GM18867 (cell line): ENCODE results near the gene MORN3.
"Not testable (repeated sequence)": the region's sequence is repeated elsewhere in the genome, so short reads cannot be mapped to it uniquely, and the experiment has no call there.

ENCODE experiments used
- ATAC-seq: cut with Tn5 transposase; IDR thresholded peaks from one replicate; pipeline ENCODE4 v1.9.1; 2021; ENCODE audit warnings: mild to moderate bottlenecking, moderate library complexity; ENCODE audit not compliant: unreplicated experiment

Gene MORN3

DNA sequence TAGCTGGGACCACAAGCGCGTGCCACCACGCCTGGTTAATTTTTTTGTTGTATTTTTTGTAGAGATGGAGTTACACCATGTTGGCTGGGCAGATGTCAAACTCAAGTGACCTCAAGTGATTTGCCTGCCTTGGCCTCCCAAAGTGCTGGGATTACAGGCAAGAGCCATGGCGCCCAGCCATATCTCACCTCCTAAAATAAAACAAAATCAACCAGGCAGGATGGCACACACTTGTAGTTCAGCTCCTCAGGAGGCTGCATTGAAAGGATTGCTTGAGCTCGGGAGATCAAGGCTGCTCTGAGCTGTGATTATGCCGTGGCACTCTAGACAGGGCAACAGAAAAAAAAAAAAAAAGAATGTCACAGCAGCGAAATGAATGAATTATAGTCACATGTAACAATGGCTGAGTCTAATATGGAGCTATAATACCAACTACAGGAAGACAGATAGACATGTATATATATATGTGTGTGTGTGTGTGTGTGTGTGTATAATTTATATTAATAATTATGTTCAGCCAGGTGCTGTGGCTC, 23.8 kb upstream of the MORN3 start:
- ATAC-seq: no peak

DNA sequence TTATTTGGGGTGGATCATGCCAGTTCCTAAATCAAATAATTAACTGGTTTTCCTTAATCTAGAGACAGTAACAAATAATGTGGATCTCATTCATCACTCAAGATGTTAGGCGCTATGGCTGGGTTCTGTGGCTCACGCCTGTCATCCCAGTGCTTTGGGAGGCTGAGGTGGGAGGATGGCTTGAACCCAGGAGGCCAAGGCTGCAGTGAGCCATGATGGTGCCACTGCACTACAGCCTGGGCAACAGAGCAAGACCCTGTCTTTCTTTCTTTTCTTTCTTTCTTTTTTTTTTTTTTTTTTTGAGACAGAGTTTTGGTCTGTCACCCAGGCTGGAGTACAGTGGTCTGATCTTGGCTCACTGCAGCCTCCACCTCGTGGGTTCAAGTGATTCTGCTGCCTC, 23.3 kb upstream of the MORN3 start:
- ATAC-seq: not testable (repeated sequence)

DNA sequence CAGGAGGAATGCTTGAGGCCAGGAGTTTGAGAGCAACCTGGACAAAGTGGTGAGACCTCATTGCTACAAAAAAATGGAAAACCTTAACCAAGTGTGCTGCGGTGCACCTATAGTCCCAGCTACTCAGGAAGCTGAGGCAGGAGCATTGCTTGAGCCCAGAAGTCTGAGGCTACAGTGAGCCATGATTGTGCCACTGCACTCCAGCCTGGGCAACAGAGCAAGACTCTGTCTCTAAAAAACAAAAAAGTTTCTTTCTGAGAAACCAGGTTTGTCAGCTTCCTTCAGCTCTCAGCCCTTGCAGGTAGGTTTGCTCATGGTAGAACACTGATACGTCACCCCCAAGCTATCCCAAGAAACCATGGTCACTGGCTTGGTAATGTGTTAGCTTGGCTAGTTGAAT, 20.0 kb upstream of the MORN3 start:
- ATAC-seq: no peak

DNA sequence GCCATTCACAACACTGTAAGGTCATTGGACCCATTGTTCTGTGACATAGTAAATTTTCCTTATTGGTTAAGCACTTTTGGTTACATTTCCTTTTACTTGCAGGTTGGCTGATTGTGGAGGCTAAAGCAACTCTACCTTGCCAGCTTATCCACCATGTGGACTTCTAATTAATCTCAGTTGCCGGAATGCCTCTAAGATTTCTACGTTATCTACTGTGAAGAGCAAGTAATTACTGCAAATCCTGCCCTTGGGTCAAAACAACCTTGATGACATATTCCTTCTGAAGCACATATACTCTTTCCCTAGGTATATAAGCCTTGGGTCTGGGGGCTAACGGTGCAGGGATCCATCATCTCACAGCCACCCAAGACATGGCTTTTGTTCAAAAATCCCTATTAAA, 19.5 kb upstream of the MORN3 start:
- no peak for ATAC-seq

DNA sequence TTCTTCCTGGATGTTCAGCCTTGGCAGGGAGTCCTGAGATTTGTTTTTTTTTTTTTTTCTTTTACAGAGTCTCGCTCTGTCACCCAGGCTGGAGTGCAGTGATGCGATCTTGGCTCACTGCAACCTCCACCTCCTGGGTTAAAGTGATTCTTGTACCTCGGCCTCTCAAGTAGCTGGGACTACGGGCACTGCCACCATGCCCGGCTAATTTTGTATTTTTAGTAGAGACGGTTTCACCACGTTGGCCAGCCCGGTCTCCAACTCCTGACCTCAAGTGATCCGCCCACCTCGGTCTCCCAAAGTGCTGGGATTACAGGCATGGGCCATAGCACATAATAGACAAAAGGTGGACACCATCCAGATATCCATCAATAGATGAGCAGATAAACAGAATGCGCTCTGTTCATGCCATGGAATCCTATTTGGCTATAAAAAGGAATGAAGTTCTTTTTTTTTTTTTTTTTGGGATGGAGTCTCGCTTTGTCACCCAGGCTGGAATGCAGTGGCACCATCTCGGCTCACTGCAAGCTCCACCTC, 10.3 kb upstream of the MORN3 start:
- not testable (repeated sequence) for ATAC-seq

DNA sequence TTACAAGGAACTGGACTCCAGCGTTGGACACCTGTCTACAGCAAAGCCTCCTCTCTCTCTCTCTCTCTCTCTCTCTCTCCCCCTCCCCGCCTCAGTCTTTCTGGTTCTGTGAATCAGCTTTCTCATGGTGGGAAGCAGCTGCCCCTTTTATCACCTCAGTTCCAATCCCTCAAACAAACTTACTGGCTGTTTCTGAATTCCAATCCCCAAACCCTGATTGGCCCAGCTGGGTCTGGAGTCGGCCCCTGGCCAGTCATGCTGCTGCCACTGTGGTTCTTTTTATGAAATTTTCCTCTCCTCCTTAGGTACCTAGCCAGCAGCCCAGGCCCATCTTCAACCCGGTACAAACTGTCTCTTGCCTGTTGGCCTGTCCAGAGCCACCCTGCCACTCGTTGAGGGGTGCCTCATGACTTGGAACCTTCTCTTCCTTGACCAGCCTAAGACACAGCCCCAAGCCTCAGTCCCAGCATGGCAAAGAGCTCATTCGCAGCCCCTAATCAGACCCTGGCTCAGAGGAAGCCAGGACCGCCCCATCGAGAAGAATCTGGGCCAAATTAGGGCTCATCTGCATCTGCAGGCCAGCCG, 9.4 kb upstream of the MORN3 start:
- no peak for ATAC-seq

DNA sequence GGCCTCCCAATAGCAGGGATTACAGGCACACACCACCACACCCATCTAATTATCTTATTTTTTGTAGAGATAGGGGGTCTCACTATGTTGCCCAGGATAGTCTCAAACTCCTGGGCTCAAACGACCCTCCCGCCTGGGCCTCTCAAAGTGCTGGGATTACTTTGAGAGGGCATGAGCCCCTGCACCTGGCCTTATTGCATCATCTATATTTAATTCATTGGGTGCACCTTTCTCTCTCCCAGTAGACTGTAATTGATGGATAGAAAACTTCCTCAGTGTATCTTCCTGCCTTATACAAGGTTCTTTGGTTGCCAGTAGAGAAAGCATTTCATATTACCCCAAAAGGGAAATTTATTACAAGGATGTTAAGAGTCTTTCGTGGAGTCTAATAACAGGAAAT, 8.9 kb upstream of the MORN3 start:
- ATAC-seq: no peak

DNA sequence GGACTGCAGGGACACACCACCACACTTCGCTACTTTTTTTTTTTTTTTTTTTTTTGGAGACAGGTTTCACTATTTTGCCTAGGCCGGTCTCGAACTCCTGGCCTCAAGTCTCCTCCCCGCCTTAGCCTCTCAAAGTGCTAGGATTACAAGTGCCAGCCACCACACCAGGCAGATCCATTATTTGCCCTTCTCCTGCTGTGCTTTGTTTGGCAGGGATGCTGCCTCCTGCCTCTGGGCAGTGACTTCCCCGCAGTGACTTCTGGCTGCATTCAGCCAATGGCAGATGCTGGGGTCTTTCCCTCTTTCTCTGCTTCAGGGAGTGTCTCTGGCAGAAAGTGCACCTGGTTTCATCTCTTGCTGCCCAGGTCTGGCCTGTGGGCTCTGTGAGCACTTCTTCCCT, 6.7 kb upstream of the MORN3 start:
- ATAC-seq: no peak

DNA sequence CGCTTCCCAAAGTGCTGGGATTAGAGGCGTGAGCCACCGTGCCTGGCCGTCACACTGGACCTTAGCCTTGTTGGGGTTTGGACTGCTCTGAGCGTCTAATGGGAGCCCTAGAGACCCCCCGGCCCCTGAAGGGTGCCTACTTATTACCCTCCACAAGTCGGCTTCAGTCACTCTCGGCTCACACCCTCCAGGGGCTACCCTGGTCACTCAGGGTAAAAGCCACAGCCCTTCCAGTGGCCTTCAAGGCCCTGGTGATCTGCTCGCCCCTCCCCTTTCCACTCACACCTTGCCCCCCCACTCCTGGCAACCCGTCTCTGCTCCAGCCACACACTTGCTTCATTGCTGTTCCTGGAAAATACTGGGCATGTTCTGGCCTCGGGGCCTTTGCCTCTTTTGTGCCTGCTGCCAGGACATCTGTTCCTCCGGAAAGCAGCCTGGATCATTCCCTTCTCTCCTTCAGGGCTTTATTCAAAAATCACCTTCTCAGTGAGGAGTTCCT, 3.6 kb upstream of the MORN3 start:
- no peak for ATAC-seq

DNA sequence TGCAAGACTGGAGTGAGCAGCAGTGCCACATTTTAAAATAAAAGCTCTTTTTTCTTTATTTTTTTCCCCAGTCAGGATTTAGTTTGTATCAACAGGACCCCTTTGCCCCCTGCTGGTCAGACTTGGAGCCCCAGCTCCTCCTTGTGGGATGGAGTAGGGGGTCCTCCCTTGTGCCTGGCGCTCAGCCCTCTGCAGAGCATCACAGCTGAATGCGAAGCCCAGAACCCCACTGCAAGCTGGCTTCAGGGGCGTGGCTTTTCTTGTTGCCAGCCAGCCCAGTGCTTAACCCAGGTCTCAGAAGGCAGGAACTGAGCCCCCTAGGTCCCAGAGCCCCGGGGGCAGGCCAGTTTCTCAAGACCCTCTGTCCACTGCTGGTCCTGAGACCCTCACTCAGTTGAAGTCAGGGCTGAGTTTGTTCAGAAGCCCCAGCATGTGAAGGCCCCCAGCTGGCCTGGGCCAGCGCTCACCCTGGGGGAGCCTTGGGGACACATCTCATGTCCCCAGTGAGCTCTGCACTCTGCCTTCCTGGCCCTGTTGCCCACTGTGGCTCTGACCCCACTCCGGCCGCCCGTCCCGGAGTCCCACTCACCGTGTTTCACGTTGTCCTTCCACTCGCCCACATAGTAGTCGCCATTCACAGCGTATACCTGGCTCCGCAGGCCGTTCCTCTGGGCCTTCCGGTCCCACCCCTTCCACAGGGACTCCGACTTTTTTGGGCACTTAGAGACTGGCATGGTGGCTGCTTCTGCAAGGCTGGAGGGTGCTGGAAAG, 519 bp downstream of the MORN3 start:
- no peak for ATAC-seq

DNA sequence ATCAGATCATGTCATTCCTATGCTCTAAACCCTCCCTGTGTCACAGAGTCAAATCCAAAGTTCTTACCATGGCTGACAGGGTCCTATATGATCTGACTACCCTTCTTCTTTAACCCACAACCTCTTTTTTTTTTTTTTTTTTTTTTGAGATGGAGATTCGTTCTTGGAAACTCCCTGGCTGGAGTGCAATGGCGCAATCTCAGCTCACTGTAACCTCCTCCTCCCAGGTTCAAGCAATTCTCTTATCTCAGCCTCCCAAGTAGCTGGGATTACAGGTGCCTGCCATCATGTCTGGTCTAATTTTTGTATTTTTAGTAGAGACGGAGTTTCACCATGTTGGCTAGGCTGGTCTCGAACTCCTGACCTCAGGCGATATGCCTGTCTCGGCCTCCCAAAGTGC, 2.6 kb downstream of the MORN3 start:
- not testable (repeated sequence) for ATAC-seq

DNA sequence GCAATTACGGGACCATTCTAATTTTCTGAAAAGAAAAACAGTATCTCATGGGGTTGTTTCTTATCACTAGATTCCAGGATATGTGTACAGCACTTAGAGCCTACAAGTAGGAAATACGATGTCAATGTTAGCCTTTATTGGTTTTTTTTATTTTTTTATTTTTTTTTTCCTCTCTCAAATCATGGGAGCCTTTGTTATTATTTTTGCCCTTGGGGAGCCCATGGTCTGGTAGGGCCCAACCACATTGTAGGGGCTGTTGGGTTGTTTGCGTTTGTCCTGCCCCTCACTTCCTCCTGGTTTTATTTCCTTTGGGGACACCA, 5.9 kb downstream of the MORN3 start:
- no peak for ATAC-seq

DNA sequence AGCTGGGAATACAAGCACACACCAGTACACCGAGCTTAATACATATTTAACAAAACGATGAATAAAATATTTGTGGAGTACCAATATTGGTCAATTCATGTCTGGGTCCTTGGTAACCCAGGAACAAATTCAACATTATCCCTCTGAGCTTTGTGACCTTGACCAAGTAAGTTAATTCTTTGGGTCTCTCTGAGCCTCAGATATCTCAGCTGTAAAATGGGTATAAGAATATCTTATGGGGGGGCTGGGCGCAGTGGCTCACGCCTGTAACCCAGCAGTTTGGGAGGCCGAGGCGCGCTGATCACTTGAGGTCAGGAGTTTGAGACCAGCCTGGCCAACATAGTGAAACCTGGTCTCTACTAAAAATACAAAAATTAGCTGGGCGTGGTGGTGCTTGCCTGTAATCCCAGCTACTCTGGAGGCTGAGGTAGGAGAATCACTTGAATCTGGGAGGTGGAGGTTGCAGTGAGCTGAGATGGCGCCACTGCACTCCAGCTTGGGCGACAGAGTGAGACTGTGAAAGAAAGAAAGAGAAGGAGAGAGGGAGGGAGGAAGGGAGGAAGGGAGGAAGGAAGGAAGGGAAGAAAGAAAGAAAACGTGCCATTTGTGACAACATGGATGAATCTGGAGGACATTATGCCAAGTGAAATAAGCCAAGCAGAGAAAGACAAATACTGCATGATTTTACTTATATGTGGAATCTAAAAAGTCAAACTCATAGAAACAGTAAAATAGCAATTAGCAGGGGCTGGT, 7.9 kb downstream of the MORN3 start:
- ATAC-seq: not testable (repeated sequence)

DNA sequence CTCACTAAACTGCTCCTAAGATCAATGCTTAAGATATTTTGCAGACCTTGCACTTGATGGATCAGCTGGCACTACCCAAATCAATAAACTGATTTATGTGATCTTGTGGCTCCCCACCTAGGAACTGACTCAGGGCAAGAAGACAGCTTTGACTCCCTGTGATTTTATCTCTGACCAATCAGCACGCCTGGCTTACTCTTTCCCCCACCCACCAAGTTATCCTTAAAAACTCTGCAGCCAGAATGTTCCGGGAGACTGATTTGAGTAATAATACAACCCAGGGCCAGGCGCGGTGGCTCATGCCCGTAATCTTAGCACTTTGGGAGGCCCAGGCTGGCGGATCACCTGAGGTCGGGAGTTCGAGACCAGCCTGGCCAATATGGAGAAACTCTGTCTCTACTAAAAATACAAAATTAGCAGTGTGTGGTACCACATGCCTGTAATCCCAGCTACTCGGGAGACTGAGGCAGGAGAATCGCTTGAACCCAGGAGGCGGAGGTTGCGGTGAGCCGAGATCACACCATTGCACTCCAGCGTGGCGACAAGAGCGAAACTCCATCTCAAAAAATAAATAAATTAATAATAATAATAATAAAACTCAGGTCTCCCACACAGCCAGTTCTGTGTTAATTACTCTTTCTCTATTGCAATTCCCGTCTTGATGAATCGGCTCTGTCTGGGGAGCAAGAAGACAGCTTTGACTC, 12.0 kb downstream of the MORN3 start:
- no peak for ATAC-seq

DNA sequence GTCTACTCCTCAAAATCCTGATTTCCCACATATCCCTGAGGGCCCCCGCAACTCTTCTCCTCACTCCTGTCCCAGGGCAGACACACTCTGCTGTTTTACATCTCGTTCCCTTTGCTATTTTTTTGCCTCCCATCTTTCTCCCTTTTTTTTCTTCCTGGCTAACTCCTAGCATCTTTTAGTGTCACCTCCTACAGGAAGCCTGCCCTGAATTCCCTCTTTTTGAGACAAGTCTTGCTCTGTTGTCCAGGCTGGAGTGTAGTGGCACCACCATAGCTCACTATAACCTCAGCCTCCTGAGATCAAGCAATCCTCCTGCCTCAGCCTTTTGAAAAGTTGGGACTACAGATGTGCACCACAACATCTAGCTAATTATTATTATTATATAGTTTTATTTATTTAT, 13.3 kb downstream of the MORN3 start:
- no peak for ATAC-seq

DNA sequence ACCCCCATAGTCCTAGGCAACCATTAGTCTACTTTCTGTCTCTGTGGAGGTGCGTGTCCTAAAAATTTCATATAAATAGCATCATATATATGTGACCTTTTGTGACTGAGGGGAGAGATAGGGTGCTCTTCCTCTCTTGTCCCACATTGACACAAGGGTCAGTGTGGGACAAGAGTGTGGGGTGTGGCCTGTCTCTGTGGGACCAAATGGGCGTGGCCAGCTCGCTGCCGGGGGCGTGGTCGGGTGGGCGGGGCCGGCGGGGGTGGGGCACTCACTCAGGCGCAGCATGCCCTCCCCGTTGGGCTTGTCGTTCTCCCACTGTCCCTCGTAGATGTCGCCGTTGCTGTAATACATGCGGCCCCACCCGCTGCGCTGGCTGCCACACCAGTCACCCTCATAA, 15.5 kb downstream of the MORN3 start:
- no peak for ATAC-seq

DNA sequence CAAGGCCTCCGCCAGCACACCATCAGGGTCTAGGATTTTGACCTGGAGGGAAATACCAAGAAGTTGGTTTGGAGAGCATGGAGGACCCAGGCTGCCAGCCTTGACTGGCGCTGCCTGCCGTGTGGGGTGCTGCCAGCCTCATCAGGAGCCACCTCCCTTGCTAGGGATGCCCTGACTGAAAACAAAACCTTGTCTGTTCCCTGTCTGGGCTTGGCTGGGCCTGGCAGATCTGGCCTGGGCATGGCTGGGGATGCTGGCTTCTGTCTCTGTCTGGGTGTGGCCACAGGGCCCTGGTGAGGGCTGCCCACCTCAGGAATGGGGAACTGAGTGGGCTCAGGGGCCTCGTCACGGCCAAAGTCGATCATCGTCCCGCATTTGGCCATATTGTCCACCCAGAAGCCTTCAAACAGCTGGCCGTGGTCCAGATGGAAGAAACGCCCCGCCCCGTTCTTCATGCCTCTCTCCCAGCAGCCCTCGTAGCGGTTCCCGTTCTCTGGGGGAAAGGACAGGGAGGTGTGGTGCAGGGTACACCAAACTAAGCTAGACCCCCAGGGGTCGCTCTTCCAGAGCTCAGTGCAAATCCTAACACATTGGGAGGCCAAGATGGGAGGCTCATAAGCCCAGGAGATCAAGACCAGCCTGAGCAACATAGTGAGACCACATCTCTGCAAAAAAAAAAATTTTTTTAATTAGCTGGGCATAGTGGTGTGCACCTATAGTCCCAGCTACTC, 16.5 kb downstream of the MORN3 start:
- no peak for ATAC-seq

DNA sequence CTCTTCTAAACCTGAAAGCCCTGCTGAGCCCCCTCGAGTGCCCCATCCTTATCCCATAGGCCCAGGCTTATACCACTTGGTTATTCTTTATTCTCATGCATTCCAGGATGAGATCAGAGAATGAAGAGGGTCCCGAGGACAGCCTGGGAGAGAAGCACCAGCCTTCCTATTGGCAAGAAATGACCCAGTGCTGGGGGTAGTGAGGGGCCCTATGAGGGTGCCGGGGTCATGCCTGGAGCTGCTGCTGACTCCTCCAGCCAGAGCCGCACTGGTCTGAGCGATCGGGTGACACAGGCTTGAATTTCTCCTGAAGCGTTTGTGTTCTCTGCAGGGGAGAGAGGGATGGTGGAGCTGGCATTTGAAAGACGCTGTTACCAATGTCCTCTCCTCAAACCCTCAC, 18.1 kb downstream of the MORN3 start:
- no peak for ATAC-seq

DNA sequence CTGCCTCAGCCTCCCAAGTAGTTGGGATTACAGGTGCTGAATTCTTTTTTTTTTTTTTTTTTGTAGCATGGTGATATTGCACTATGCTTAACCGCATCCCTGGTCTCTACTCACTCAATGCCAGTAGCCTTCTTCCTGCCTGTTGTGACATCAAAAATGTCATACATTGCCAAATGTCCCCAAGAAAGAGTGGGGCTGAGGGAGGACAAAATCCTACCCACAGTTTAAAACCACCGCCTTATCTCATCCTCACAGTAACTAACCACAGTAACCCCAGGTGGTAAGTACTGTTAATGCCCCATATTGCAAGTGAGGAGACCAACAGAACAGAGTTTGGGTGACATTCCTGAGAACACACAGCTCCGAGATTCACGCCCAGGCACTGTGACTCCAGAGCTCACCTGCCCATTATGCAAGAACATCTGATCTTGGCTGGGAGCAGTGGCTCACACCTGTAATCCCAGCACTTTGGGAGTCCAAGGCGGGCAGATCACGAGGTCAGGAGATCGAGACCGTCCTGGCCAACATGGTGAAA, 19.6 kb downstream of the MORN3 start:
- no peak for ATAC-seq

DNA sequence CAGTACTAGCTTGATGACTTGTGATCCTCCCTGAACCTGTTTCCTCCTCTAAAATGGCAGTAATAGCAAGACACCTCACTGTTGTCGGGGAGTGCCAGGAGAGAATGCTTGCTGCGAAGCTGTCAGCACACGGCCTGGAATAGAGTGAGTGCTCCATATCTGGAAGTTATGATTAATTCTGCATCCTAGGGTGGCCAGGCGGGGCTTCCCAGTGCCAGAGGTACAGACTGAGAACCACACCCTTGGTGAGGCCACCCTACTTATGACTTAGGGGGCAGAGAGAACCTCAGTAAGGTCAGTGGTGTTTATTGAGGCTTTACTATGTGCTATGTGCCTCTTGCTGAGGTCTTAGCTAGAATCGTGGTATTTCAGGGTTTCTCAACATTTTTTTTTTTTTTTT, 20.1 kb downstream of the MORN3 start:
- no peak for ATAC-seq
